Esophagus (tissue), 2 donors: ENCODE data around the gene OPN3. TPM values are rescaled to one million over a fixed set of nuclear protein-coding genes. Genes with fewer than 3 reads are reported as not detected.

Experiments used
- H3K27ac ChIP-seq, 2 donors: one replicate each; pipeline ENCODE4 v1.5.1; 2013; ENCODE audit warnings: low read depth in 2 of 2, mild to moderate bottlenecking in 2 of 2, inconsistent platforms in 1 of 2, low read length in 1 of 2, moderate library complexity in 1 of 2
- H3K27me3 ChIP-seq, 2 donors: one replicate each; pipeline ENCODE4 v1.6.1; 2013; ENCODE audit warnings: low read length in 2 of 2, control low read depth in 1 of 2, mild to moderate bottlenecking in 1 of 2; ENCODE audit not compliant: insufficient read depth in 2 of 2, control insufficient read depth in 1 of 2
- H3K36me3 ChIP-seq, 2 donors: one replicate each; pipeline ENCODE4 v1.6.1; 2013; ENCODE audit warnings: low read length in 1 of 2; ENCODE audit not compliant: control insufficient read depth in 2 of 2, insufficient read depth in 2 of 2
- H3K4me1 ChIP-seq, 2 donors: one replicate each; pipeline ENCODE4 v1.6.1; 2013; ENCODE audit warnings: low read length in 1 of 2; ENCODE audit not compliant: control insufficient read depth in 2 of 2, insufficient read depth in 2 of 2
- H3K4me3 ChIP-seq, 2 donors: one replicate each; pipeline ENCODE4 v1.5.1; 2013; ENCODE audit warnings: low read length in 2 of 2, mild to moderate bottlenecking in 2 of 2, low read depth in 1 of 2, moderate library complexity in 1 of 2
- H3K9me3 ChIP-seq, 2 donors: one replicate each; pipeline ENCODE4 v1.6.1; 2013; ENCODE audit warnings: mild to moderate bottlenecking in 2 of 2, low read depth in 1 of 2, low read length in 1 of 2, moderate library complexity in 1 of 2; ENCODE audit not compliant: control insufficient read depth in 2 of 2, insufficient read depth in 1 of 2
- WGBS, 2 donors: extraction: QIAGEN DNeasy Blood & Tissue Kit; methylation state at CpG; one replicate each; pipeline ENCODE4 v1.1.7; 2013; 5-methylcytosine and 5-hydroxymethylcytosine counted together
- polyA plus RNA-seq, 2 donors: library from polyadenylated mRNA; stranded (reverse); fragments of 200-250 nt; gene quantifications; one replicate each; pipeline ENCODE4 v1.2.3, GENCODE V29; 2013
- donor health status: healthy with polysubstance abuse.
- donor health status: Bipolar disorder and iron deficiency.

OPN3 gene
- polyA plus RNA-seq, 2 donors, result 10.0 to 13.2 TPM

DNA sequence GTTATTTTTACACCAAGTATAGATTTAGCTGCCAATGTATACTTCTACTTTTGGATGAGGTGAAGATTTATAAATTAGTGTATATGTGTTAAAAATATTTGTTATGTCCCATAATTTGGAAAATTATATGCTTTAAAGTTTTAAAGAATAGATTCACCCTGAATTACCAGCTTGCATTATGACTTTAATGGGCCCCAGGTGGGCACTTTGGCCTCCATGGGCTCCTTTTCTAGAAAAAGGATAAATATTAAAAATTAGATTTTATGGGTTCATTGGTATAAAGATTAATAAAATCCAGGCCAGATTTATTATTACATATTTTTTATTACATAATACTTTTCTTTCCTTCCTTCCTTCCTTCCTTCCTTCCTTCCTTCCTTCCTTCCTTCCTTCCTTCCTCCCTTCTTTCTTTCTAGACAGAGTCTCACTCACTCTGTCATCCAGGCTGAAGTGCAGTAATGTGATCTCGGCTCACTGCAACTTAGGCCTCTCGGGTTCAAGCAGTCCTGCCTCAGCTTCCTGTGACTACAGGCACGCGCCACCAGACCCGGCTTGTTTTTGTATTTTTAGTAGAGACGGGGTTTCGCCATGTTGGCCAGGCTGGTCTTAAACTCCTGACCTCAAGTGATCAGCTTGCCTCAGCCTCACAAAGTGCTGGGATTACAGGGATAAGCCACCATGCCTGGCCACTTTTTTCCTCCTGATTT, 86.1 kb downstream of the OPN3 start:
- 82 to 84% methylated on average over 7 of the region's 7 CpGs for WGBS, 2 donors
- no peak overlapping the region for H3K4me3 ChIP-seq
- no peaks in the 10 kb centered on the region for H3K4me1 ChIP-seq
- H3K36me3 ChIP-seq, result no peaks in the 10 kb centered on the region
- H3K27ac ChIP-seq, result no peak overlapping the region
- no peaks in the 10 kb centered on the region for H3K27me3 ChIP-seq
- H3K9me3 ChIP-seq, result no peaks in the 10 kb centered on the region

DNA sequence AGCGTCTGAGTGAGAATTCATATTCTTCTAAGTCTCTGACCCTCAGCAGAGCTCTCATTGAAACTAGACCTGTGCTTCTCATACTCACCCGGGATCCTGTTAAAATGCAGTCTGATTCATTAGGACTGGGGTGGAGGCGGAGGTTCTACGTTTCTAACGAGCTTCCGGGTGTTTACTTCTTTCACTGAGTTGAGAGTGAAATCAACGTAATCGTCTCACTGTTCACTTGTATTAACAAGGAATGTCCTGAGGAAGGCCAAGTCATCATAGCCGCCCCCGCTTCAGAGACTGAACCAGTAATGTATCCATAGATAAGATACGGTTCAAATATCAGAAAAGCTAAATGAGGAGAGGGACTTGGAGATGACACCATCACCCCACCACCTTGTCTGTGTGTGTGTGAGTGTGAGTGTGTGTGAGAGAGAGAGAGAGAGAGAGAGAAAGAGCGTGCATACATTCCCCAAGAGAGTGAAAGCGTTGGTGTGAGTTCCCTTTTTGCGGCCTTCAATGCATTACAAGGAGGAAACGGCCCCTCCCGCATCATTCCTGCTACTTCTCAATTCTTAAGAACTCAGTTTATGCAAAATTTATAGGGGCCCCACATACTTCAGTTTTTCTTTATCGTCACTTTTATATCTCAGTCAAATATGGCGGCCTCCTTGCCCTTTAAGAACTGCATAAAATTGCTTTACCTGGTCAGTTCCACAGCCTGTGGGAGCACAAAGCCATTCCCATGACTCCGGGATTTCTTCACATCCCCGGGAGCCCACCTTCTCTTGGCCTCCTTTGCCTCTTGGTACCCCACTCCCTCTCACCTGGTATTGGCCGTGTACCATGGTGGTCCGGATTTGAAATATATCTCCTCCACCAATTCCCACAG, 88.2 kb downstream of the OPN3 start:
- Histone ChIP-seq H3K4me3 (no peak overlapping the region), H3K27me3 (no peaks in the 10 kb centered on the region), H3K4me1 (no peaks in the 10 kb centered on the region), H3K27ac (no peak overlapping the region), H3K36me3 (no peaks in the 10 kb centered on the region), H3K9me3 (no peaks in the 10 kb centered on the region)
- 76 to 79% methylated on average over 22 of the region's 22 CpGs for WGBS, 2 donors

DNA sequence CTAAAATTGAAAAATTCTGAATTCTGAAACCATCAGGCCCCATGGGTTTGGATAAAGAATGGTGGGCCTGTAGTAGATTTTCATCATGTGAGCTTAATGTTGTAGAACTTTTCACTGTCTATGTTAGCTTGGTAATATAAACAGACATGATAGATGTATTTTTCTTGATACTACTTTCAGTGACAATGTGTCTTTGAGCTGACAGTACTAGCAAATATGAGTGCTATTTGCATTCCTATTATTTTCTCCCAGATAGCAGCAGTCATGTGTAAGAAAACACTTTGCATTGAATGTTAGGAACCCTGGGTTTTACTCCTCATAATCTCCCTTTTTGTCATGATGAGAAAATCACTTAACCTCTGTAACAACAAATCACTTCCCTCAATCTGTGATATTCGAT, 89.9 kb downstream of the OPN3 start:
- no peak overlapping the region for H3K27ac ChIP-seq
- no peaks in the 10 kb centered on the region for H3K9me3 ChIP-seq
- no peaks in the 10 kb centered on the region for H3K4me1 ChIP-seq
- H3K36me3 ChIP-seq, result no peaks in the 10 kb centered on the region
- WGBS, 2 donors, result 59 to 62% methylated on average over 1 of the region's 1 CpG
- H3K27me3 ChIP-seq, result no peaks in the 10 kb centered on the region
- H3K4me3 ChIP-seq, result no peak overlapping the region

GRCh38 chr1:241548008-241548407, 92.2 kb downstream of the OPN3 start:
- Histone ChIP-seq H3K4me3 (no peak overlapping the region), H3K36me3 (no peaks in the 10 kb centered on the region), H3K27ac (no peak overlapping the region), H3K9me3 (no peaks in the 10 kb centered on the region), H3K4me1 (no peaks in the 10 kb centered on the region), H3K27me3 (no peaks in the 10 kb centered on the region)
- 48 to 78% methylated on average over 2 of the region's 2 CpGs for WGBS, 2 donors

Other genes with a start within 250 kb of the OPN3 start
- gene FH, start 120.6 kb downstream of the OPN3 start, polyA plus RNA-seq, result 10 to 100 TPM; 39.5 to 58.6 TPM
- under 1 TPM; 0.05 to 0.14 TPM for gene KMO, start 108.0 kb downstream of the OPN3 start, polyA plus RNA-seq
- 1 to 10 TPM; 1.3 to 1.6 TPM for gene CHML, start within 50 bp of the OPN3 start, polyA plus RNA-seq
- not detected for gene WDR64, start 11.9 kb upstream of the OPN3 start, polyA plus RNA-seq
- gene EXO1, start 207.8 kb upstream of the OPN3 start, polyA plus RNA-seq, result 1 to 10 TPM; 1.2 to 2.7 TPM